ENCODE results near the gene UGT1A5. TPM values are rescaled to one million over a fixed set of nuclear protein-coding genes. Genes with fewer than 3 reads are reported as not detected.

UGT1A5 gene
- total and polyA plus RNA-seq, 2 of the 13 experiments (the other 11 are each of a cell fraction or from before 2014, with no cell fraction given) = not detected

DNA sequence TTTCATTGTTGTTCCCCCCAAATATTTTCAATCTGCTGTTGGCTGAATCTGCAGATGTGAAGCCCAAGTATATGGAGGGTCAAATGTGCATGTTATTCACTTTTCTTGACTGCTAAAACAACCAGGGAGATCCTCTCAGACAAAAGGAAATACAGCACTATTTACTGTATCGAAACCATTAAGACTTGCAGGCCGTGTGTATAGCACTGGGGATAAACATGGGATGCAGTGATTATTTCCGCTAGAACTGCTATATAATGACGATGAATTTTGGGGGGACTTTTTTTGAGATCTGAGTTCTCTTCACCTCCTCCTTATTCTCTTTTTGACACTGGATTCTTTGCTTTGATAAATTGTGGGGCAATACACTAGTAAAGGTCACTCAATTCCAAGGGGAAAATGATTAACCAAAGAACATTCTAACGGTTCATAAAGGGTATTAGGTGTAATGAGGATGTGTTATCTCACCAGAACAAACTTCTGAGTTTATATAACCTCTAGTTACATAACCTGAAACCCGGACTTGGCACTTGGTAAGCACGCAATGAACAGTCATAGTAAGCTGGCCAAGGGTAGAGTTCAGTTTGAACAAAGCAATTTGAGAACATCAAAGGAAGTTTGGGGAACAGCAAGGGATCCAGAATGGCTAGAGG lies 43.8 kb downstream of the UGT1A5 start (continued):
- TF ChIP-seq ZNF775 (CRISPR knock-in tag; IDR thresholded peaks at IDR 0.05; ENCODE audit: borderline replicate concordance) (peak; percentile 90), IKZF1 (IDR thresholded peaks at IDR 0.05) (no peak), ZNF326 (CRISPR knock-in tag; IDR thresholded peaks at IDR 0.05; ENCODE audit: borderline replicate concordance) (no peak), RBFOX2 (IDR thresholded peaks at IDR 0.05; ENCODE audit: low read depth, low read length) (no peak), ZNF781 (CRISPR knock-in tag; IDR thresholded peaks at IDR 0.05; ENCODE audit: borderline replicate concordance, not compliant biosample characterization) (peak; percentile 44), RCOR2 (CRISPR knock-in tag; IDR thresholded peaks at IDR 0.05) (peak; percentile 92), PHF20 (CRISPR knock-in tag; IDR thresholded peaks at IDR 0.05) (no peak), BRCA1 (CRISPR knock-in tag; IDR thresholded peaks at IDR 0.05) (no peak), ZNF230 (CRISPR knock-in tag; IDR thresholded peaks at IDR 0.05) (0 out of 2 replicates have a peak, but pooled peaks have one; percentile 26), JARID2 (CRISPR knock-in tag; IDR thresholded peaks at IDR 0.05; ENCODE audit: insufficient replicate concordance) (no peak), SAFB2 (CRISPR knock-in tag; IDR thresholded peaks at IDR 0.05; ENCODE audit: borderline replicate concordance, low read depth) (no peak), MZF1 (CRISPR knock-in tag; IDR thresholded peaks at IDR 0.05; ENCODE audit: borderline replicate concordance) (no peak), ZNF788 (CRISPR knock-in tag; IDR thresholded peaks at IDR 0.05; ENCODE audit: borderline replicate concordance) (peak; percentile 32; the same call in 1 of the 2 replicates), MED8 (CRISPR knock-in tag; IDR thresholded peaks at IDR 0.05; ENCODE audit: insufficient replicate concordance) (peak; percentile 47), ZNF720 (CRISPR knock-in tag; IDR thresholded peaks at IDR 0.05) (no peak), ZIK1 (CRISPR knock-in tag; IDR thresholded peaks at IDR 0.05; ENCODE audit: borderline replicate concordance, low read depth) (no peak), PCBP2 (optimal IDR thresholded peaks at IDR 0.05; ENCODE audit: low read depth, low read length, poor library complexity, severe bottlenecking) (no peak), ETV6 (CRISPR knock-in tag; conservative IDR thresholded peaks at IDR 0.05) (no peak), ZFYVE20 (CRISPR knock-in tag; IDR thresholded peaks at IDR 0.05; ENCODE audit: borderline replicate concordance, low read depth) (no peak), SP4 (CRISPR knock-in tag; IDR thresholded peaks at IDR 0.05) (peak; percentile 52; the same call in 1 of the 2 replicates), FOXK2 (IDR thresholded peaks at IDR 0.05) (0 out of 2 replicates have a peak, but pooled peaks have one; percentile 31), ZBTB20 (CRISPR knock-in tag; IDR thresholded peaks at IDR 0.05; ENCODE audit: borderline replicate concordance, low read depth) (peak; percentile 89; the same call in 1 of the 2 replicates), GATAD1 (CRISPR knock-in tag; IDR thresholded peaks at IDR 0.05) (peak; percentile 55), TCF7 (IDR thresholded peaks at IDR 0.05; ENCODE audit: low read depth) (peak; percentile 100)
- TF ChIP-seq, protein P1, sequence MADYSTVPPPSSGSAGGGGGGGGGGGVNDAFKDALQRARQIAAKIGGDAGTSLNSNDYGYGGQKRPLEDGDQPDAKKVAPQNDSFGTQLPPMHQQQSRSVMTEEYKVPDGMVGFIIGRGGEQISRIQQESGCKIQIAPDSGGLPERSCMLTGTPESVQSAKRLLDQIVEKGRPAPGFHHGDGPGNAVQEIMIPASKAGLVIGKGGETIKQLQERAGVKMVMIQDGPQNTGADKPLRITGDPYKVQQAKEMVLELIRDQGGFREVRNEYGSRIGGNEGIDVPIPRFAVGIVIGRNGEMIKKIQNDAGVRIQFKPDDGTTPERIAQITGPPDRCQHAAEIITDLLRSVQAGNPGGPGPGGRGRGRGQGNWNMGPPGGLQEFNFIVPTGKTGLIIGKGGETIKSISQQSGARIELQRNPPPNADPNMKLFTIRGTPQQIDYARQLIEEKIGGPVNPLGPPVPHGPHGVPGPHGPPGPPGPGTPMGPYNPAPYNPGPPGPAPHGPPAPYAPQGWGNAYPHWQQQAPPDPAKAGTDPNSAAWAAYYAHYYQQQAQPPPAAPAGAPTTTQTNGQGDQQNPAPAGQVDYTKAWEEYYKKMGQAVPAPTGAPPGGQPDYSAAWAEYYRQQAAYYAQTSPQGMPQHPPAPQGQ (CRISPR knock-in tag; IDR thresholded peaks at IDR 0.05; ENCODE audit: borderline replicate concordance) = no peak
- TF ChIP-seq, protein P2, sequence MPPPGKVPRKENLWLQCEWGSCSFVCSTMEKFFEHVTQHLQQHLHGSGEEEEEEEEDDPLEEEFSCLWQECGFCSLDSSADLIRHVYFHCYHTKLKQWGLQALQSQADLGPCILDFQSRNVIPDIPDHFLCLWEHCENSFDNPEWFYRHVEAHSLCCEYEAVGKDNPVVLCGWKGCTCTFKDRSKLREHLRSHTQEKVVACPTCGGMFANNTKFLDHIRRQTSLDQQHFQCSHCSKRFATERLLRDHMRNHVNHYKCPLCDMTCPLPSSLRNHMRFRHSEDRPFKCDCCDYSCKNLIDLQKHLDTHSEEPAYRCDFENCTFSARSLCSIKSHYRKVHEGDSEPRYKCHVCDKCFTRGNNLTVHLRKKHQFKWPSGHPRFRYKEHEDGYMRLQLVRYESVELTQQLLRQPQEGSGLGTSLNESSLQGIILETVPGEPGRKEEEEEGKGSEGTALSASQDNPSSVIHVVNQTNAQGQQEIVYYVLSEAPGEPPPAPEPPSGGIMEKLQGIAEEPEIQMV (CRISPR knock-in tag; IDR thresholded peaks at IDR 0.05; ENCODE audit: low read depth) = no peak
- TF ChIP-seq, protein P3, sequence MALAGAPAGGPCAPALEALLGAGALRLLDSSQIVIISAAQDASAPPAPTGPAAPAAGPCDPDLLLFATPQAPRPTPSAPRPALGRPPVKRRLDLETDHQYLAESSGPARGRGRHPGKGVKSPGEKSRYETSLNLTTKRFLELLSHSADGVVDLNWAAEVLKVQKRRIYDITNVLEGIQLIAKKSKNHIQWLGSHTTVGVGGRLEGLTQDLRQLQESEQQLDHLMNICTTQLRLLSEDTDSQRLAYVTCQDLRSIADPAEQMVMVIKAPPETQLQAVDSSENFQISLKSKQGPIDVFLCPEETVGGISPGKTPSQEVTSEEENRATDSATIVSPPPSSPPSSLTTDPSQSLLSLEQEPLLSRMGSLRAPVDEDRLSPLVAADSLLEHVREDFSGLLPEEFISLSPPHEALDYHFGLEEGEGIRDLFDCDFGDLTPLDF (CRISPR knock-in tag; IDR thresholded peaks at IDR 0.05) = no peak; the same call in 1 of the 2 replicates

Data from HepG2 (cell line).